ENCODE results near the gene PIEZO2. TPM values are rescaled to one million over a fixed set of nuclear protein-coding genes. Genes with fewer than 3 reads are reported as not detected.

The PIEZO2 gene
- total and polyA plus RNA-seq, 7 donors: 1.4 to 35.2 (median 25.1) TPM; not detected in 1

- no peaks in the 10 kb centered on the region for H3K9me3 ChIP-seq
- H3K27ac ChIP-seq: no peak overlapping the region
- H3K4me3 ChIP-seq: no peak overlapping the region
- WGBS, 2 donors: 64 to 73% methylated on average over 3 of the region's 3 CpGs
- no peak for DNase-seq
- H3K36me3 ChIP-seq: no peaks in the 10 kb centered on the region
- peaks cover 0 to 3% (median 0%) of the 10 kb centered on the region in 3 donors for H3K27me3 ChIP-seq
- TF ChIP-seq POLR2AphosphoS5 (IDR thresholded peaks at IDR 0.05): no peak
- TF ChIP-seq POLR2A (IDR thresholded peaks at IDR 0.05): no peak
- TF ChIP-seq, protein P1, sequence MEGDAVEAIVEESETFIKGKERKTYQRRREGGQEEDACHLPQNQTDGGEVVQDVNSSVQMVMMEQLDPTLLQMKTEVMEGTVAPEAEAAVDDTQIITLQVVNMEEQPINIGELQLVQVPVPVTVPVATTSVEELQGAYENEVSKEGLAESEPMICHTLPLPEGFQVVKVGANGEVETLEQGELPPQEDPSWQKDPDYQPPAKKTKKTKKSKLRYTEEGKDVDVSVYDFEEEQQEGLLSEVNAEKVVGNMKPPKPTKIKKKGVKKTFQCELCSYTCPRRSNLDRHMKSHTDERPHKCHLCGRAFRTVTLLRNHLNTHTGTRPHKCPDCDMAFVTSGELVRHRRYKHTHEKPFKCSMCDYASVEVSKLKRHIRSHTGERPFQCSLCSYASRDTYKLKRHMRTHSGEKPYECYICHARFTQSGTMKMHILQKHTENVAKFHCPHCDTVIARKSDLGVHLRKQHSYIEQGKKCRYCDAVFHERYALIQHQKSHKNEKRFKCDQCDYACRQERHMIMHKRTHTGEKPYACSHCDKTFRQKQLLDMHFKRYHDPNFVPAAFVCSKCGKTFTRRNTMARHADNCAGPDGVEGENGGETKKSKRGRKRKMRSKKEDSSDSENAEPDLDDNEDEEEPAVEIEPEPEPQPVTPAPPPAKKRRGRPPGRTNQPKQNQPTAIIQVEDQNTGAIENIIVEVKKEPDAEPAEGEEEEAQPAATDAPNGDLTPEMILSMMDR (IDR thresholded peaks at IDR 0.05): no peak
- TF ChIP-seq EP300 (IDR thresholded peaks at IDR 0.05): no peak
- intact Hi-C loops (cut with DNase I): no loop called here
- no peaks in the 10 kb centered on the region for H3K4me1 ChIP-seq
Observed at GRCh38 chr18:10785798-10786197, 363.6 kb downstream of the PIEZO2 start.

- TF ChIP-seq EP300 (IDR thresholded peaks at IDR 0.05): no peak
- TF ChIP-seq POLR2AphosphoS5 (IDR thresholded peaks at IDR 0.05): no peak
Observed at GRCh38 chr18:10784596-10785202, 364.7 kb downstream of the PIEZO2 start.

DNA sequence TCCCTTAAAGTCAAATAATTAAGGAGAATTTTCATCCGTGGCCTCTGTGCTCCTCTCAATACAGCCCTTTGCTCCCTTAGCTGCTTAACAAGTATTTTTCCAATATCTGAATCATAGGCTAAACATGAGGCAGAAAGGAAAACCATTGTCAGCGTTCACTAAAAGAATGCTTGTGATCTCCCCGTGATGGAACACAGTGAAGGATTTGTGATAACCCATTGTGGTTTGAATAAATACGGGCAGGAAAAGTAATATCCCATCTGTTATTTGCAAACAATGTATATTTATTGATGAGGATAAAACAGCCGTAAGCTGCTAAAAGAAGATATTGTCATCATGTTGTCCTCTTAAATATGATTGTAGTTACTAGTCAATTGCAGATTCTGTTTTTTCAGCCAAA is 365.4 kb downstream of the PIEZO2 start:
- WGBS, 2 donors: 78 to 82% methylated on average over 5 of the region's 5 CpGs
- H3K27ac ChIP-seq: no peak overlapping the region
- H3K36me3 ChIP-seq: no peaks in the 10 kb centered on the region
- DNase-seq: no peak
- H3K9me3 ChIP-seq: no peaks in the 10 kb centered on the region
- intact Hi-C loops (cut with DNase I): no loop called here
- H3K27me3 ChIP-seq: peaks cover 0 to 3% (median 0%) of the 10 kb centered on the region in 3 donors
- no peak for TF ChIP-seq POLR2A (IDR thresholded peaks at IDR 0.05)
- TF ChIP-seq, protein P1 (IDR thresholded peaks at IDR 0.05): no peak
- no peaks in the 10 kb centered on the region for H3K4me1 ChIP-seq
- no peak overlapping the region for H3K4me3 ChIP-seq

More at GRCh38 chr18:10784596-10785202, 364.7 kb downstream of the PIEZO2 start:
- intact Hi-C loops (cut with DNase I): no loop called here
- H3K4me1 ChIP-seq: no peaks in the 10 kb centered on the region
- H3K4me3 ChIP-seq: no peak overlapping the region
- H3K27me3 ChIP-seq: peaks cover 0 to 3% (median 0%) of the 10 kb centered on the region in 3 donors
- no peak for DNase-seq
- H3K27ac ChIP-seq: no peak overlapping the region
- 73 to 83% methylated on average over 7 of the region's 7 CpGs for WGBS, 2 donors
- H3K36me3 ChIP-seq: no peaks in the 10 kb centered on the region
- H3K9me3 ChIP-seq: no peaks in the 10 kb centered on the region

DNA sequence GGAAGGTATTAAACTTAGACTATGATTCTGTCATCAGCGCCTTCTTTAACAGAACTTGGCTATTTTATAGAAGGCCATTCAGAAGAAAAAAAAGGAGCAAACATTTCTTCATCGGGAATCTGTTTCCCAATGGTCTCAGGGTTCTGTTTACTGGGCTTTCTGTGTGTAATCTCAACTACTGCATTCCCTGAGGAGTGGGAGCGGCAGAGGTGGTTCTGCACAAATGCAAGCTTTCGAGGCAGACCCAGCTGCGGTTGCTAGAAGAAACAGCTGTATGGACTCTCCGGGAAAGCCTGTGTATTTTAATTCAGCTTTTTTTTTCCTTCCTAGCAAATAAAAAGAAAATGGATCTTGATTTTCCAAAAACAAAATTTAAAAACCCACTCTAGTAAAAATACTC is 372.9 kb downstream of the PIEZO2 start:
- H3K27ac ChIP-seq: peak overlapping the region in 2 of 4 donors; percentile 9 to 27
- no peak overlapping the region for H3K4me3 ChIP-seq
- no peaks in the 10 kb centered on the region for H3K36me3 ChIP-seq
- peak; percentile 71 for DNase-seq
- intact Hi-C loops (cut with DNase I): no loop called here
- TF ChIP-seq, protein P1 (IDR thresholded peaks at IDR 0.05): no peak
- TF ChIP-seq POLR2A (IDR thresholded peaks at IDR 0.05) (no peak), EP300 (IDR thresholded peaks at IDR 0.05) (no peak), POLR2AphosphoS5 (IDR thresholded peaks at IDR 0.05) (peak in 1 of 4 donors; percentile 9)
- no peaks in the 10 kb centered on the region for H3K4me1 ChIP-seq
- peaks cover 0 to 2% (median 0%) of the 10 kb centered on the region in 4 donors for H3K9me3 ChIP-seq
- 40 to 62% methylated on average over 6 of the region's 6 CpGs for WGBS, 2 donors
- H3K27me3 ChIP-seq: no peaks in the 10 kb centered on the region

DNA sequence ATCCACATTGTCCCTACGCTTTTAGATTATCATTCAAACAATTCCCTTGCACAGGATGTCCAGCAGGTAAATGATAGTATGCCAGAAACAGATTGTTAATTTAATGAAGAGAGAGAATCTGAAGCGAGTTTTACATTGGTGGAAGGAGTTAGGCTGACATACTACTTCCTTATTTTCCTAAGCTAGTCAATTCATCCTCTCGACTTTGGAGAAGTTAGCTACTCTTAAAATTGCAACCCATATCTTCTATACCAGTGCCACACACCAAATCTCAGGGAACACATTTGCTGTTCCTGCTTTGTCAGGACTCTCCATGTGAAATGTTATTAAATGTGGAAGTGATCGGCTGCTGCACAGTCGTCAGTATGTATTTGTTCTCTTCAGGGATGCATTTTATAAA is 374.3 kb downstream of the PIEZO2 start:
- 69 to 76% methylated on average over 5 of the region's 5 CpGs for WGBS, 2 donors

More for the DNA sequence above, 374.3 kb downstream of the PIEZO2 start:
- no peaks in the 10 kb centered on the region for H3K36me3 ChIP-seq
- no peak for TF ChIP-seq POLR2A (IDR thresholded peaks at IDR 0.05)
- TF ChIP-seq POLR2AphosphoS5 (IDR thresholded peaks at IDR 0.05): no peak
- TF ChIP-seq, protein P1 (IDR thresholded peaks at IDR 0.05): no peak
- no peak for TF ChIP-seq EP300 (IDR thresholded peaks at IDR 0.05)
- H3K27me3 ChIP-seq: no peaks in the 10 kb centered on the region
- DNase-seq: no peak
- intact Hi-C loops (cut with DNase I): no loop called here
- no peak overlapping the region for H3K4me3 ChIP-seq
- no peak overlapping the region for H3K27ac ChIP-seq
- peaks cover 0 to 2% (median 0%) of the 10 kb centered on the region in 4 donors for H3K9me3 ChIP-seq
- no peaks in the 10 kb centered on the region for H3K4me1 ChIP-seq
